WTC11 (cell line): Measurements from ENCODE around the gene DNMT3A. TPM values are rescaled to one million over a fixed set of nuclear protein-coding genes. Genes with fewer than 3 reads are reported as not detected.

Source experiments
- ATAC-seq: fragments of 200-7000 bp; cut with Tn5 transposase; 2 replicates; pipeline ENCODE4 v1.10.0; 2021; ENCODE audit warnings: mild to moderate bottlenecking, moderate library complexity
- CTCF ChIA-PET: fragments of 300-600 bp; sonication (Branson Sonifier 250); formaldehyde crosslinking; loops from one replicate; lab custom pipeline; 2021; ENCODE audit warnings: antibody characterized with exemption; lab: Charles Lee
- POLR2A ChIA-PET: fragments of 350-600 bp; sonication (Branson Sonifier 250); formaldehyde crosslinking; loops from one replicate; lab custom pipeline; 2021; ENCODE audit warnings: antibody characterized with exemption; lab: Charles Lee
- DNase-seq: peaks from one replicate; pipeline ENCODE4 v3.0.0; 2021; ENCODE audit warnings: low spot score
- H3K27ac Mint-ChIP-seq: 2 replicates; pipeline ENCODE4 v1.8.0; 2021; ENCODE audit warnings: mixed read lengths
- H3K27me3 Mint-ChIP-seq: 2 replicates; pipeline ENCODE4 v1.8.0; 2021; ENCODE audit warnings: low read depth, mild to moderate bottlenecking, moderate library complexity, mixed read lengths
- H3K36me3 Mint-ChIP-seq: 2 replicates; pipeline ENCODE4 v1.8.0; 2021; ENCODE audit warnings: mixed read lengths
- H3K4me1 Mint-ChIP-seq: 2 replicates; pipeline ENCODE4 v1.8.0; 2022; ENCODE audit warnings: mixed read lengths
- H3K4me3 Mint-ChIP-seq: 2 replicates; pipeline ENCODE4 v1.8.0; 2021; ENCODE audit warnings: mild to moderate bottlenecking, moderate library complexity, mixed read lengths
- H3K9me3 Mint-ChIP-seq: 2 replicates; pipeline ENCODE4 v1.8.0; 2021; ENCODE audit warnings: mixed read lengths
- E2F5 ChIP-seq: sonication (generic); formaldehyde crosslinking; IDR thresholded peaks from 2 replicates; pipeline ENCODE4 v1.8.1; 2022; ENCODE audit warnings: mild to moderate bottlenecking, moderate library complexity, missing genetic modification reagents
- ETV6 ChIP-seq: sonication (generic); formaldehyde crosslinking; IDR thresholded peaks from 2 replicates; pipeline ENCODE4 v1.8.1; 2022; ENCODE audit warnings: mild to moderate bottlenecking, missing genetic modification reagents
- FOXK1 ChIP-seq: sonication (generic); formaldehyde crosslinking; IDR thresholded peaks from 2 replicates; pipeline ENCODE4 v1.8.0; 2022; ENCODE audit warnings: mild to moderate bottlenecking, moderate library complexity, missing genetic modification reagents
- GABPB1 ChIP-seq: sonication (generic); formaldehyde crosslinking; IDR thresholded peaks from 2 replicates; pipeline ENCODE4 v1.8.1; 2023; ENCODE audit warnings: mild to moderate bottlenecking, missing genetic modification reagents
- HMGA2 ChIP-seq: fragments of 250-450 bp; sonication (Bioruptor Pico); IDR thresholded peaks from 2 replicates; pipeline ENCODE4 v1.4.0; 2021; ENCODE audit warnings: mild to moderate bottlenecking, moderate library complexity
- MAX ChIP-seq: sonication (generic); formaldehyde crosslinking; IDR thresholded peaks from 2 replicates; pipeline ENCODE4 v1.8.0; 2022; ENCODE audit warnings: mild to moderate bottlenecking, missing genetic modification reagents
- NFATC4 ChIP-seq: fragments of 250-450 bp; sonication (Bioruptor Pico); IDR thresholded peaks from 2 replicates; pipeline ENCODE4 v1.9.0; 2021; ENCODE audit warnings: mild to moderate bottlenecking
- SOX15 ChIP-seq: fragments of 250-450 bp; sonication (Bioruptor Pico); IDR thresholded peaks from 2 replicates; pipeline ENCODE4 v1.9.0; 2021; ENCODE audit warnings: mild to moderate bottlenecking
- SP1 ChIP-seq: sonication (generic); formaldehyde crosslinking; conservative IDR thresholded peaks from 2 replicates; pipeline ENCODE4 v1.8.1; 2022; ENCODE audit warnings: missing genetic modification reagents
- TEAD1 ChIP-seq: sonication (generic); formaldehyde crosslinking; IDR thresholded peaks from 2 replicates; pipeline ENCODE4 v1.8.0; 2022; ENCODE audit warnings: mild to moderate bottlenecking, missing genetic modification reagents
- USF1 ChIP-seq: sonication (generic); formaldehyde crosslinking; IDR thresholded peaks from 2 replicates; pipeline ENCODE4 v1.8.0; 2022; ENCODE audit warnings: mild to moderate bottlenecking, missing genetic modification reagents
- ZBTB43 ChIP-seq: sonication (generic); formaldehyde crosslinking; IDR thresholded peaks from 2 replicates; pipeline ENCODE4 v1.8.1; 2023; ENCODE audit warnings: mild to moderate bottlenecking, missing genetic modification reagents
- ZNF121 ChIP-seq: sonication (generic); formaldehyde crosslinking; IDR thresholded peaks from 2 replicates; pipeline ENCODE4 v1.8.0; 2023; ENCODE audit warnings: missing genetic modification reagents
- ZNF423 ChIP-seq: fragments of 250-450 bp; sonication (Bioruptor Pico); IDR thresholded peaks from 2 replicates; pipeline ENCODE4 v2.1.2; 2022; ENCODE audit warnings: mild to moderate bottlenecking, moderate library complexity
- total RNA-seq: library from RNA; stranded (reverse); gene quantifications from 3 replicates; pipeline ENCODE4 v1.2.3, GENCODE V29; 2021
- TF ChIP-seq, protein P1 (sequence below): sonication (generic); formaldehyde crosslinking; IDR thresholded peaks from 2 replicates; pipeline ENCODE4 v1.8.0; 2022; ENCODE audit warnings: mild to moderate bottlenecking, missing genetic modification reagents
- TF ChIP-seq, protein P2 (sequence below): sonication (generic); formaldehyde crosslinking; IDR thresholded peaks from 2 replicates; pipeline ENCODE4 v1.8.0; 2022; ENCODE audit warnings: missing genetic modification reagents

DNMT3A gene
- total RNA-seq, 1 experiment from 2014 or later: 154 TPM

DNA sequence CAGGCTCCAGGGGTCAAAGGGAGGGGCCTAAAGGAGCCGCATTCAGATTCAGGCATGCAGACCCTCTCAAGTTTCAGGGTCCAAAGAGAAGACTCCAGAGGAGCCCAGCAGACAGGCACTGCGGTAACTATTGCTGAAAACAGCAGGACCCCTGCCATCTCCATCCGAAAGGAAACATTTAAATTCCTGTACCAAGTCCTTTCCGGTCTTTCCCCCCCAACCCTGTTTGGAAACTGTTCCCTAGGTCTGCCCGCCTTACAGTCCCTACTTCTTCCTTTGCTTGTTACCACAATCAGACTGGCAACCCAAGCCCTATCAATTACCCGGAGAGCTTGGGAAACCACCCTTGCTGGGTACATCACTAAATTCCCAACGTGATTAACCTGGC, 82.0 kb downstream of the DNMT3A start:
- H3K4me1 Mint-ChIP-seq: peaks cover 81% of the 10 kb centered on the region
- ATAC-seq (peak; percentile 93), DNase-seq (peak; percentile 86)
- H3K27me3 Mint-ChIP-seq: no peaks in the 10 kb centered on the region
- H3K9me3 Mint-ChIP-seq: no peaks in the 10 kb centered on the region
- TF ChIP-seq SOX15 (CRISPR knock-in tag): no peak
- peak; percentile 94 for TF ChIP-seq TEAD1
- TF ChIP-seq, protein P1, sequence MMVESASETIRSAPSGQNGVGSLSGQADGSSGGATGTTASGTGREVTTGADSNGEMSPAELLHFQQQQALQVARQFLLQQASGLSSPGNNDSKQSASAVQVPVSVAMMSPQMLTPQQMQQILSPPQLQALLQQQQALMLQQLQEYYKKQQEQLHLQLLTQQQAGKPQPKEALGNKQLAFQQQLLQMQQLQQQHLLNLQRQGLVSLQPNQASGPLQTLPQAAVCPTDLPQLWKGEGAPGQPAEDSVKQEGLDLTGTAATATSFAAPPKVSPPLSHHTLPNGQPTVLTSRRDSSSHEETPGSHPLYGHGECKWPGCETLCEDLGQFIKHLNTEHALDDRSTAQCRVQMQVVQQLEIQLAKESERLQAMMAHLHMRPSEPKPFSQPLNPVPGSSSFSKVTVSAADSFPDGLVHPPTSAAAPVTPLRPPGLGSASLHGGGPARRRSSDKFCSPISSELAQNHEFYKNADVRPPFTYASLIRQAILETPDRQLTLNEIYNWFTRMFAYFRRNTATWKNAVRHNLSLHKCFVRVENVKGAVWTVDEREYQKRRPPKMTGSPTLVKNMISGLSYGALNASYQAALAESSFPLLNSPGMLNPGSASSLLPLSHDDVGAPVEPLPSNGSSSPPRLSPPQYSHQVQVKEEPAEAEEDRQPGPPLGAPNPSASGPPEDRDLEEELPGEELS: peak; percentile 41; the same call in 1 of the 2 replicates
- TF ChIP-seq SP1 (CRISPR knock-in tag): peak; percentile 83
- TF ChIP-seq ZBTB43 (CRISPR knock-in tag): 0 out of 2 replicates have a peak, but pooled peaks have one; percentile 30
- TF ChIP-seq GABPB1 (CRISPR knock-in tag): no peak
- TF ChIP-seq, protein P2, sequence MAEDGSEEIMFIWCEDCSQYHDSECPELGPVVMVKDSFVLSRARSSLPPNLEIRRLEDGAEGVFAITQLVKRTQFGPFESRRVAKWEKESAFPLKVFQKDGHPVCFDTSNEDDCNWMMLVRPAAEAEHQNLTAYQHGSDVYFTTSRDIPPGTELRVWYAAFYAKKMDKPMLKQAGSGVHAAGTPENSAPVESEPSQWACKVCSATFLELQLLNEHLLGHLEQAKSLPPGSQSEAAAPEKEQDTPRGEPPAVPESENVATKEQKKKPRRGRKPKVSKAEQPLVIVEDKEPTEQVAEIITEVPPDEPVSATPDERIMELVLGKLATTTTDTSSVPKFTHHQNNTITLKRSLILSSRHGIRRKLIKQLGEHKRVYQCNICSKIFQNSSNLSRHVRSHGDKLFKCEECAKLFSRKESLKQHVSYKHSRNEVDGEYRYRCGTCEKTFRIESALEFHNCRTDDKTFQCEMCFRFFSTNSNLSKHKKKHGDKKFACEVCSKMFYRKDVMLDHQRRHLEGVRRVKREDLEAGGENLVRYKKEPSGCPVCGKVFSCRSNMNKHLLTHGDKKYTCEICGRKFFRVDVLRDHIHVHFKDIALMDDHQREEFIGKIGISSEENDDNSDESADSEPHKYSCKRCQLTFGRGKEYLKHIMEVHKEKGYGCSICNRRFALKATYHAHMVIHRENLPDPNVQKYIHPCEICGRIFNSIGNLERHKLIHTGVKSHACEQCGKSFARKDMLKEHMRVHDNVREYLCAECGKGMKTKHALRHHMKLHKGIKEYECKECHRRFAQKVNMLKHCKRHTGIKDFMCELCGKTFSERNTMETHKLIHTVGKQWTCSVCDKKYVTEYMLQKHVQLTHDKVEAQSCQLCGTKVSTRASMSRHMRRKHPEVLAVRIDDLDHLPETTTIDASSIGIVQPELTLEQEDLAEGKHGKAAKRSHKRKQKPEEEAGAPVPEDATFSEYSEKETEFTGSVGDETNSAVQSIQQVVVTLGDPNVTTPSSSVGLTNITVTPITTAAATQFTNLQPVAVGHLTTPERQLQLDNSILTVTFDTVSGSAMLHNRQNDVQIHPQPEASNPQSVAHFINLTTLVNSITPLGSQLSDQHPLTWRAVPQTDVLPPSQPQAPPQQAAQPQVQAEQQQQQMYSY (CRISPR knock-in tag): peak; percentile 42; the same call in 1 of the 2 replicates
- TF ChIP-seq NFATC4 (CRISPR knock-in tag): no peak
- TF ChIP-seq ZNF121: no peak
- TF ChIP-seq USF1 (CRISPR knock-in tag): no peak
- peak; percentile 32; the same call in 1 of the 2 replicates for TF ChIP-seq MAX (CRISPR knock-in tag)
- TF ChIP-seq FOXK1 (CRISPR knock-in tag): peak; percentile 74; the same call in 1 of the 2 replicates
- 0 out of 2 replicates have a peak, but pooled peaks have one; percentile 19 for TF ChIP-seq ETV6
- TF ChIP-seq ZNF423: peak; percentile 40; the same call in 1 of the 2 replicates
- no peak for TF ChIP-seq HMGA2 (CRISPR knock-in tag)
- no peak for TF ChIP-seq E2F5 (CRISPR knock-in tag)
- TF ChIP-seq, all 79 proteins: peak for 9
- POLR2A ChIA-PET: interaction anchor here (0.7 to 3.0 kb wide), 5 partner anchors 8 to 856 kb away, joined by 3 to 11 read pairs (median 4); no protein-coding TSS in a partner anchor
- H3K36me3 Mint-ChIP-seq: peaks cover 16% of the 10 kb centered on the region
- H3K27ac Mint-ChIP-seq: peak overlapping the region; percentile 99
- peak overlapping the region; percentile 54 for H3K4me3 Mint-ChIP-seq
- CTCF ChIA-PET: interaction anchor here (0.8 to 2.2 kb wide), 5 partner anchors 10 to 80 kb away, joined by 3 to 9 read pairs (median 6); no protein-coding TSS in a partner anchor
